ENCODE measurements around the gene PRKAA1.
"Not testable (repeated sequence)": the region's sequence is repeated elsewhere in the genome, so short reads cannot be mapped to it uniquely, and the experiment has no call there.

- TF ChIP-seq CBX2 (IDR thresholded peaks at IDR 0.05; ENCODE audit: low read depth, low read length); CBX2 (CRISPR knock-in tag; IDR thresholded peaks at IDR 0.05; ENCODE audit: low read depth); KDM5A (IDR thresholded peaks at IDR 0.05; ENCODE audit: borderline replicate concordance, low read length); SRF (IDR thresholded peaks at IDR 0.05; ENCODE audit: low read depth, low read length); ZNF274 (CRISPR knock-in tag; IDR thresholded peaks at IDR 0.05); CTCF (CRISPR knock-in tag; IDR thresholded peaks at IDR 0.05); ZNF615 (CRISPR knock-in tag; IDR thresholded peaks at IDR 0.05; ENCODE audit: borderline replicate concordance); GABPA (IDR thresholded peaks at IDR 0.05; ENCODE audit: low read depth, low read length); GABPA (CRISPR knock-in tag; IDR thresholded peaks at IDR 0.05; ENCODE audit: low read depth); SP1 (IDR thresholded peaks at IDR 0.05); SP1 (CRISPR knock-in tag; IDR thresholded peaks at IDR 0.05); POLR2A (IDR thresholded peaks at IDR 0.05; ENCODE audit: insufficient read depth in 1 of 2, low read depth in 2 of 2, low read length in 2 of 2); ZNF580 (CRISPR knock-in tag; IDR thresholded peaks at IDR 0.05; ENCODE audit: borderline replicate concordance, low read depth); JUN (CRISPR knock-in tag; IDR thresholded peaks at IDR 0.05): not testable (repeated sequence)
- TF ChIP-seq, protein P1, sequence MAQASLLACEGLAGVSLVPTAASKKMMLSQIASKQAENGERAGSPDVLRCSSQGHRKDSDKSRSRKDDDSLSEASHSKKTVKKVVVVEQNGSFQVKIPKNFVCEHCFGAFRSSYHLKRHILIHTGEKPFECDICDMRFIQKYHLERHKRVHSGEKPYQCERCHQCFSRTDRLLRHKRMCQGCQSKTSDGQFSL (CRISPR knock-in tag; IDR thresholded peaks at IDR 0.05) = not testable (repeated sequence)
Measured at GRCh38 chr5:40788941-40789340, 9.2 kb downstream of the PRKAA1 start.

Data from HepG2 (cell line).